Neutrophil (primary cell): ENCODE data around the gene NCAPD3.

Source experiments
- H3K27ac ChIP-seq: fragments of 200-600 bp; sonication (generic); 2 replicates; pipeline ENCODE4 v1.5.1; 2016; ENCODE audit warnings: mild to moderate bottlenecking, moderate library complexity
- H3K27me3 ChIP-seq: fragments of 200-600 bp; sonication (generic); 2 replicates; pipeline ENCODE4 v1.6.0; 2016; ENCODE audit warnings: mild to moderate bottlenecking
- H3K36me3 ChIP-seq: fragments of 200-600 bp; sonication (generic); 2 replicates; pipeline ENCODE4 v1.5.1; 2017
- H3K4me1 ChIP-seq, 2 experiments: fragments of 200-600 bp in 1 of 2; sonication (generic) in 1 of 2; 1 replicate in 1 of 2; 2 replicates in 1 of 2; pipeline versions ENCODE4 v1.5.1 to v1.6.1; 2013 to 2016; ENCODE audit warnings: low read depth in 1 of 2, low read length in 1 of 2, mild to moderate bottlenecking in 1 of 2, moderate library complexity in 1 of 2; ENCODE audit not compliant: control insufficient read depth in 1 of 2, insufficient read depth in 1 of 2
- H3K4me3 ChIP-seq, 2 experiments: fragments of 200-600 bp in 1 of 2; sonication (generic) in 1 of 2; 1 replicate in 1 of 2; 2 replicates in 1 of 2; pipeline ENCODE4 v1.5.1; 2013 to 2016; ENCODE audit warnings: low read depth in 1 of 2, low read length in 1 of 2, mild to moderate bottlenecking in 1 of 2, moderate library complexity in 1 of 2
- H3K9me3 ChIP-seq: fragments of 200-600 bp; sonication (generic); 2 replicates; pipeline ENCODE4 v1.5.1; 2016
- CTCF ChIP-seq: fragments of 200-600 bp; sonication (generic); IDR thresholded peaks from 2 replicates; pipeline ENCODE4 v1.5.1; 2016; ENCODE audit warnings: antibody characterized with exemption

Gene NCAPD3

GRCh38 chr11:134139303-134139872 lies 84.4 kb downstream of the NCAPD3 start:
- Histone ChIP-seq H3K27ac (no peak overlapping the region), H3K4me1 (no peaks in the 10 kb centered on the region), H3K9me3 (no peaks in the 10 kb centered on the region), H3K27me3 (no peaks in the 10 kb centered on the region), H3K4me3 (no peak overlapping the region), H3K36me3 (no peaks in the 10 kb centered on the region)
- TF ChIP-seq CTCF: no peak

GRCh38 chr11:134138376-134138775 lies 85.4 kb downstream of the NCAPD3 start:
- no peaks in the 10 kb centered on the region for H3K36me3 ChIP-seq

GRCh38 chr11:134134167-134134566 lies 89.6 kb downstream of the NCAPD3 start:
- no peaks in the 10 kb centered on the region for H3K4me1 ChIP-seq
- no peaks in the 10 kb centered on the region for H3K27me3 ChIP-seq
- no peak overlapping the region for H3K27ac ChIP-seq
- TF ChIP-seq CTCF: no peak
- H3K9me3 ChIP-seq: no peaks in the 10 kb centered on the region
- H3K36me3 ChIP-seq: no peaks in the 10 kb centered on the region
- H3K4me3 ChIP-seq: no peak overlapping the region

More at GRCh38 chr11:134138376-134138775, 85.4 kb downstream of the NCAPD3 start:
- no peak for TF ChIP-seq CTCF
- Histone ChIP-seq H3K9me3 (no peaks in the 10 kb centered on the region), H3K4me3 (no peak overlapping the region), H3K27ac (no peak overlapping the region), H3K4me1 (no peaks in the 10 kb centered on the region), H3K27me3 (no peaks in the 10 kb centered on the region)

- peaks cover 7% of the 10 kb centered on the region for H3K27me3 ChIP-seq
- no peak overlapping the region for H3K27ac ChIP-seq
These were observed 91.0 kb downstream of the NCAPD3 start for GRCh38 chr11:134132808-134133207.

GRCh38 chr11:134131628-134132244 lies 92.0 kb downstream of the NCAPD3 start:
- no peak for TF ChIP-seq CTCF
- Histone ChIP-seq H3K27me3 (peaks cover 18% of the 10 kb centered on the region), H3K4me3 (no peak overlapping the region), H3K4me1 (no peaks in the 10 kb centered on the region), H3K9me3 (no peaks in the 10 kb centered on the region), H3K27ac (no peak overlapping the region), H3K36me3 (no peaks in the 10 kb centered on the region)

More at GRCh38 chr11:134132808-134133207, 91.0 kb downstream of the NCAPD3 start:
- H3K36me3 ChIP-seq: no peaks in the 10 kb centered on the region
- no peaks in the 10 kb centered on the region for H3K4me1 ChIP-seq
- no peak for TF ChIP-seq CTCF
- no peaks in the 10 kb centered on the region for H3K9me3 ChIP-seq
- H3K4me3 ChIP-seq: no peak overlapping the region
